Upper lobe of right lung (tissue), 1 donor: ENCODE data around the gene KCNJ4. TPM values are rescaled to one million over a fixed set of nuclear protein-coding genes. Genes with fewer than 3 reads are reported as not detected.

Source experiments
- ATAC-seq: fragments of 200-7000 bp; cut with Tn5 transposase; one replicate; pipeline ENCODE4 v1.9.1; 2020; ENCODE audit warnings: mild to moderate bottlenecking, moderate library complexity
- DNase-seq: peaks from one replicate; pipeline ENCODE4 v3.0.0-alpha.2; 2020
- H3K27ac ChIP-seq: fragments of 200-600 bp; one replicate; pipeline ENCODE4 v1.8.0; 2022
- H3K27me3 ChIP-seq: fragments of 200-600 bp; one replicate; pipeline ENCODE4 v1.8.0; 2022; ENCODE audit warnings: mild to moderate bottlenecking
- H3K36me3 ChIP-seq: fragments of 200-600 bp; one replicate; pipeline ENCODE4 v1.8.0; 2022
- H3K4me1 ChIP-seq: fragments of 200-600 bp; one replicate; pipeline ENCODE4 v1.8.0; 2022
- H3K4me3 ChIP-seq: fragments of 200-600 bp; one replicate; pipeline ENCODE4 v1.8.0; 2022; ENCODE audit warnings: mild to moderate bottlenecking
- H3K9me3 ChIP-seq: fragments of 200-600 bp; one replicate; pipeline ENCODE4 v1.8.0; 2022
- CTCF ChIP-seq: fragments of 200-600 bp; IDR thresholded peaks from one replicate; pipeline ENCODE4 v1.8.0; 2022; ENCODE audit warnings: antibody characterized with exemption
- intact Hi-C: fragments of 100-400 bp; cut with DNase I; formaldehyde crosslinking; loops from one replicate; pipeline ENCODE4 v1.11.0; 2022
- total RNA-seq: library from RNA; stranded (reverse); fragmentation: NEBNext Ultra II Directional; extraction: Animal tissue kit (Norgen Biotek cat#: 25700); gene quantifications from one replicate; pipeline ENCODE4 v1.2.1, GENCODE V29; 2021
- donor health status: DM: no; HTN: yes; CAD: no; lungs with severe emphysema.

Gene KCNJ4
- total RNA-seq, 1 donor from 2014 or later, result not detected

GRCh38 chr22:38443628-38444521 is 11.1 kb downstream of the KCNJ4 start:
- H3K9me3 ChIP-seq, result no peaks in the 10 kb centered on the region
- H3K4me3 ChIP-seq, result no peak overlapping the region
- intact Hi-C loops, result no loop called here
- no peak for TF ChIP-seq CTCF
- ATAC-seq, result no peak
- DNase-seq, result no peak
- H3K36me3 ChIP-seq, result no peaks in the 10 kb centered on the region
- H3K4me1 ChIP-seq, result no peaks in the 10 kb centered on the region
- peaks cover 29% of the 10 kb centered on the region for H3K27me3 ChIP-seq
- no peak overlapping the region for H3K27ac ChIP-seq

DNA sequence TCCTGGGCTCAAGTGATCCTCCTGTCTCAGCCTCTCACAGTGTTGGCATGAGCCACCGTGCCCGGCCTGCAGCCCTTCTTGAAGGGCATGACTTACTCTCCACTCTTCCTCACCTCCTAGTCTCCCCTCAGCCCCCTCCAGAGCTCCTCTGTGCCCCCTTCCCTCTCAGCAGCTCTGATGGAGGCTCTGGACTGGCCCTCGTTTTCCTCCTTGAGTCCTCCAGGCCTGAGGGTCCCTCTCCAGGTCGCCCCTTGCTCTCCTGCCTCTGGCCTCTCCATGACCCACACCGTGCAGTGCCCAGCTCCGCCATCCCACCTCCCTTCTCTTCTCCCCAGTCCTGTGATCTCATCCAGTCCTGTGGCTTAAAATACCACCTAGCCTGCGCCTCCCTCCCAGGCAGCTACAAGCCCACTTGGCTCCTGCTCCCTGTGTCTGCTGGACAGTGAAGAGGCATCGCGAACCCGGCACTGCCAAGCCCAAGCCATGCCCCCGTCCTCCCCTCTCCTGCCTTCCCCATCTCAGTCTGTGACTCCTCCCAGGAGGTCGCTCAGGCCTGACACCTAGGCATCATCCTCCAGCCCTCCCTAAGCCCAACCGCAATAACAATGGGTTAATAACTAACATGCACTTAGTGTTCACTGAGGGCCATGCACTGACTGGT is 11.9 kb downstream of the KCNJ4 start:
- H3K27ac ChIP-seq, result no peak overlapping the region

GRCh38 chr22:38441620-38442287 is 13.2 kb downstream of the KCNJ4 start:
- TF ChIP-seq CTCF, result no peak
- no peak for ATAC-seq

More for the DNA sequence above, 11.9 kb downstream of the KCNJ4 start:
- no peak for TF ChIP-seq CTCF
- Histone ChIP-seq H3K9me3 (no peaks in the 10 kb centered on the region), H3K27me3 (peaks cover 23% of the 10 kb centered on the region), H3K4me3 (no peak overlapping the region), H3K36me3 (no peaks in the 10 kb centered on the region), H3K4me1 (no peaks in the 10 kb centered on the region)
- intact Hi-C loops, result no loop called here
- no peak for DNase-seq
- peak; percentile 32 for ATAC-seq

GRCh38 chr22:38440747-38441350 is 14.2 kb downstream of the KCNJ4 start:
- Histone ChIP-seq H3K4me3 (no peak overlapping the region), H3K4me1 (no peaks in the 10 kb centered on the region), H3K27ac (no peak overlapping the region), H3K27me3 (peaks cover 17% of the 10 kb centered on the region), H3K9me3 (no peaks in the 10 kb centered on the region), H3K36me3 (no peaks in the 10 kb centered on the region)
- ATAC-seq, result no peak
- no peak for TF ChIP-seq CTCF
- intact Hi-C loops, result no loop called here
- no peak for DNase-seq

More at GRCh38 chr22:38441620-38442287, 13.2 kb downstream of the KCNJ4 start:
- intact Hi-C loops, result no loop called here
- H3K4me3 ChIP-seq, result no peak overlapping the region
- no peak for DNase-seq
- no peak overlapping the region for H3K27ac ChIP-seq
- peaks cover 23% of the 10 kb centered on the region for H3K27me3 ChIP-seq
- H3K36me3 ChIP-seq, result no peaks in the 10 kb centered on the region
- H3K4me1 ChIP-seq, result no peaks in the 10 kb centered on the region
- H3K9me3 ChIP-seq, result no peaks in the 10 kb centered on the region

- Histone ChIP-seq H3K27ac (no peak overlapping the region), H3K9me3 (no peaks in the 10 kb centered on the region), H3K27me3 (no peaks in the 10 kb centered on the region), H3K36me3 (no peaks in the 10 kb centered on the region), H3K4me1 (no peaks in the 10 kb centered on the region), H3K4me3 (no peak overlapping the region)
- TF ChIP-seq CTCF, result no peak
- no peak for DNase-seq
- intact Hi-C loops, result no loop called here
- ATAC-seq, result no peak
Measured at GRCh38 chr22:38437416-38437815, 17.6 kb downstream of the KCNJ4 start.
